HG03139 (cell line): ENCODE data around the gene SLC22A5.
A peak's percentile ranks its signal among the peaks of the same experiment; 100 is the strongest.
"Not testable (repeated sequence)": the region's sequence is repeated elsewhere in the genome, so short reads cannot be mapped to it uniquely, and the experiment has no call there.

ENCODE experiments used
- ATAC-seq: cut with Tn5 transposase; IDR thresholded peaks from one replicate; pipeline ENCODE4 v1.9.1; 2021; ENCODE audit not compliant: unreplicated experiment

The SLC22A5 gene

DNA sequence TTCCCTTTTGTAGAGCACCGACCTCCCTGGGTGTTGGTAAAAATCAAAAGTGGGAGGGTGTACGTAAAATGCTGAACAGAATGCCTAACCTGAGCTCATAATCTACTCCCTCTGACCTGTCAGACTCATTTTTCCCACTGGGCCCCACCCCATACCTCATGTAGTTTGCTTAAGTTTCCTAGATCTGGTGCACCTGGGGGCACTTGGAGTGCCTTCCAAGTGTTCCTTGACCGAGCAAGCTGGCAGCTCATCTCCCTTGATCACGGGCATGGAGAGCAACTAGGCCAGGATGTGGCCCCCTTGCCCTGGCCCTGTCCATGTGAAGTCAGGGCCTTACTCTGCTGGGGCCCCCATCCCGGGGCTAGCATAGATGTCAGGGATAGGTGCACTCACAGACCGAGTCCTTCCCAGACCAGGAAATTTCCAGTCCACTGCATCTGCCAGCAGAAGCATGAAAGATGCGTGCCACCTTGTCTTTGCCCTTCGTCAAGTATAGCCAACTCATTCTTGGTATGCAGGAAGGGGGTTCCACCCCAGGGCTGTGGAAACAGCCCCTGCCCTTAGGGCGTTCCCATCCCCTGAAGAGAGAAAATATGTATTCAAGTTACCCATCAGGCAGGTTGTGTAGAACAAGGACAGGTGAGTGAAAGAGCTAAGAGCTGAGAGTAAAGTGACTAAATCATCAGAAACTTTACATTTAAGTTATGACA, 41.9 kb downstream of the SLC22A5 start:
- ATAC-seq, result peak; percentile 3

DNA sequence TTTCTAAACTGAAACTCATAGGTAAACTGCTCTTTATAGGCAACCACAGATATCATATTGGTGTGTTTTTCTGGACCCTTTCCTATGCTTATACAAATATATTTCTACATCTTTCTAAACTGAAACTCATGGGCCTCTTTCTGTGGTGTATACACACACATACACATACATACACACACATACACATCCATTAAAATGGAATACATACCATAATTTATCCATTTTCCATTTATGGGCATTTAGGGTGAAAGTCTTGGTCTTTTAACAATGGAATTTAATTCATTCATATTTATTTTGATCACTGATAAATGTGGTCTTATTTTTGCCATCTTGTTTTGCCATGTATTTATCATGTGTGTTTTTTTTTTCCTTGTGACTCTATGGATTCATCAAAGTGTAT, 44.1 kb downstream of the SLC22A5 start:
- ATAC-seq, result no peak

DNA sequence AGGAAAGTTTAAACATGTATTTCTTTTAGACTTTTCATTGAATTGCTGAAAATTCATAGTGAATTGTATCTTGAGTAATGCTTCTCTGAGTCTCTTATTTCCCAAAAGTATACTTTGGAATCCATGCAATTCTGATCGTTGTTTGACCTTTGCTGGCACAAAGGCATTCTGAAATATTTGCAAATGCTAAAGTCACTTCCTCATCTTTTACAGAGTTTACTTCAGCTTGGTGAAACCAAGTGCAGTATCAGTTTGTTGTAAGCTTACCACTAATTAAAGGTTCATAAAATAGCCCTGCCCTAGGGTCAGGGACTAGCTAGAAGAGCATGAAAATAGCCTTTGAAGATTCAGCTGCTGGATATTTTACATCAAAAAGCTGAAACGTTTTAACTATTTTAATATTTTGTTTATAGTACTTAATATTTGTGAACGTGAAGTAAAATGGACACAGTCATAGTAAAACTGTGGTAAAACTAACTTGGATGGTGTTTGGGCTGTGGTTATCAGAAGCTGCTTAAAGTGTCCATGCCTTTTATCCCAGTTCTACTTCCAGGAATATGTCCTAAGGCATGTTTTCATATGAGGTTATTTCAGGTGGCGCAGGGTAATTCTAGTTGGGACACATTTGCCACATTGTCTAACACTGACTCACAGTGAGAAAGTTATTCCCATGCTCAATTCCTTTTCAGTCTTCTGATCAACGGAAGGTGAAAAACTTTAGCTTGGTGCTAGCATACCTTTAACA, 45.3 kb downstream of the SLC22A5 start:
- ATAC-seq, result no peak

- ATAC-seq, result not testable (repeated sequence)
Measured at GRCh38 chr5:132415516-132415915, 46.0 kb downstream of the SLC22A5 start.

- ATAC-seq, result no peak
Measured at GRCh38 chr5:132416306-132417009, 46.9 kb downstream of the SLC22A5 start.

- ATAC-seq, result no peak
Measured at GRCh38 chr5:132417010-132417439, 47.5 kb downstream of the SLC22A5 start.

GRCh38 chr5:132417461-132417860, 48.0 kb downstream of the SLC22A5 start:
- no peak for ATAC-seq

GRCh38 chr5:132417889-132418485, 48.5 kb downstream of the SLC22A5 start:
- no peak for ATAC-seq

GRCh38 chr5:132418881-132419280, 49.4 kb downstream of the SLC22A5 start:
- no peak for ATAC-seq

- no peak for ATAC-seq
Measured at GRCh38 chr5:132419502-132420468, 50.3 kb downstream of the SLC22A5 start.

- ATAC-seq, result peak; percentile 39
Measured at GRCh38 chr5:132420706-132421272, 51.3 kb downstream of the SLC22A5 start.

- no peak for ATAC-seq
Measured at GRCh38 chr5:132421462-132421861, 52.0 kb downstream of the SLC22A5 start.

- peak; percentile 25 for ATAC-seq
Measured at GRCh38 chr5:132422720-132423437, 53.4 kb downstream of the SLC22A5 start.

GRCh38 chr5:132423438-132423898, 54.0 kb downstream of the SLC22A5 start:
- no peak for ATAC-seq

DNA sequence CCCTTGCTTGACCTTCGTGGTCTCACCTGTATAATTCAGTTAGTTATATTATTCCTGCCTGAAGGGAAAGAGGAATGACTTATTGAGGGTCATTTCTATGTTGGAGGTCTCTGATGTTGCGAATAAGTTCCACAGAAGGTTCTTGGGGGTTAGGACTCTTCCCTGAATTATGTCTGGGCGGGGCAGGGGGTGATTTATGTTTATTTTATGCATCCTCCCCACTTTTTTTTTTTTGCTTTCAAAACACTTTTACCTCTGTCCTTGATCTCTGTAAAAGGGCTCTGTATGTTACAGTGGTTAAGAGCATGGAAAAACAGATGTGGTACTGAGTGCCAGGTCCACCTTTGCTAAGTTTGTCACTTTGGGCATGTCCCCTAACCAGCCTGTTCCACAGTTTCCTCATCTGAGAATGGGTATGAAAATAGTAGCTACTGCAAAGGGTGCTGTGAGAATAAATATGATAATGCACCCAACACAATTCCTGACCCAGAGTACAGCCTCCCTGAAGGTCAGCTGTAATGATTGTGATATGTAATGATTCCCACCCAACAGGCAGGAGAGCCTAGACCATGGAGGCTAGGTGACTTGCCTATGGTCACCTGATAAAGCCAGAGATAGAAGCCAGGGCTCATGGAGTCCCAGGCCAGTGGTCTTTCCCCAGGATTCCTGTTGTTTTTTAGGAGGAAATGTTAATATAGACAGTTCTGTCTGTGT, 54.8 kb downstream of the SLC22A5 start:
- no peak for ATAC-seq

DNA sequence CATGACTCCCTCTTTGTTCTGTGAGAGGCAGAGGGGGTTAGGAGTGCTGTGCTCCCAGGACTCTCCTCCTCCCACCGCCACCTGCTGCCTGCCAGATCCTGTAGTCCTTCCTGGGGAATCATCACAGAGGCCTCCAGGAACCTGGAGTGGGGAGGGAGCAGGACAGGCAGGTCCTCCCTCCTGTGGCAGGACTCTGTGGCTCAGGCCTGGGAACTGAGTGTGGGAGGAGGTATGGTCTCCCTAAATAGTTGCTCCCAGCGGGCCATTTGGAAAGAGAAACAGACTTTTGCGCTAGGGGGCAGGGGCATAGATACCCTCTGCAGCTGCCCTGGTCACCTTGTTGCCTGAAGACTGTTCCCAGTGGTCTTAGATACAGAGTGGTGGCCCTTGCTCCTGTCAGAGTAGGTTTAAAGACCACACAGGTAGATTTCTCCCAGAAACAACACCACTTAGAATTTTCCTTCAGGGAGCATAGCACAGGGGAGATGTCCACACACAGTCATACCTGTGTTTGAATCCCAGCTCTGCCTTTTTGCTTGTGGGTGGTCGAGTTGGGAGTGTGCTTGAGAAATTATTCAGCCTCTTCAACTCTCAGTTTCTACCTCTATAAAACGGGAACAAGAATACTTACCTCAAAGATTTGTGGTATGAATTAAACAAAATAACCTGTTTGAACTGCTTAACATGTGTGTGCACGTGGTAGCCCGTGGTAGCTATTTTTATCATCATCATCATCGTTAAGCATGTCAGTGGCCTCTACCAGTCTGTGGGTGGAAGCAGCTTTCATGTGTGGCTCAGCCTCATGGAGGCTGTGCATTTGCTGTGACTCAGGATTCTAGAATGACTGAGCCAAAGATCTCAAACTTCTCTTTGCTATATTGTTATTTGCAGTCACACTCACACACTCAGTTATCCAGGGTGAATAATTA, 55.8 kb downstream of the SLC22A5 start:
- ATAC-seq, result peak; percentile 42

DNA sequence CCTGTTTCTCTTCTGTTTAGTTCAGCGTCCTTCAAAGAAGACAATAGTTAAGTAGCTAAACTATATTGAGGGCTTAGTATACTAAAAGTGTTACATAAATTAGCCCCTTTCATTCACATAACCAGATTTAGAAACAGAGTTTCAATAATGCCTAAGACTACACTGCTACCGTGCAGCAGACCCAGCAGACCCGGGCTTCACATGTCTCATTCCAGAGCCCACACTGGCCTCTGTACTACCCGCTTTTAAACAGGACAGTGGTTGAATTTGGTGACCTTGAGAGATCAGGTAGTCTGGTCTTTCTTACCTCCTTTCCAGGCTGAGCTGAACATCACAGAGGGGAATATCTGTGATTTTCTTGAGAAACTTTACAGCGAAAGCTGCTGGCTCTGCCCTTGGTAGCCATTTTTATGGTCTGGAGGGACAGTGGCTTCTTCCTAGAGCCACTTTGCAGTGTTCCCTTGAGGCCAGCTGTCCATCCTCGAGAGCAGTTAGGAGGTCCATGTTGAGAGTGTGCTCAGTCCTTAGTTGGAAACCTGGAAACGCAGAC, 56.5 kb downstream of the SLC22A5 start:
- ATAC-seq, result no peak
